ENCODE data around the gene NXPH3.

DNA sequence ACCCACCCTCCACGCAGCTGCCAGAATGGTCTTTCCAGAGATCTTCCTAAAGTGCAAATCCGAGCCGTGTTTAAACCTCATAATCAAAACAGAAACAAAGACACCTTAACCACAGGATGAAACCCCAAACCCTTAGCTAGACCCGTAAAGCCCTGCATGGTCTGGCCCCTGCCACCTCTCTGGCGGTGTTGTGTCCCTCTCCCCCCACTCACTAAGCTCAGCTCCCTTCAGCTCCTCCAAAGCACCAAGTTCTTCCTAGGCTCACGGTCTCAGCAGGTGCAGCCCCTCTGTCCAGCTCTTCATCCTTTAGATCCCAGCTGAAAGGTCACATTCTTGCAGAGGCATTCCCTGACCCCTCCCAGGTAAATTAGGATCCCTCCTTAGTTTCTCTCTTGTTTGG lies 4.4 kb upstream of the NXPH3 start:
- TF ChIP-seq, protein P1, sequence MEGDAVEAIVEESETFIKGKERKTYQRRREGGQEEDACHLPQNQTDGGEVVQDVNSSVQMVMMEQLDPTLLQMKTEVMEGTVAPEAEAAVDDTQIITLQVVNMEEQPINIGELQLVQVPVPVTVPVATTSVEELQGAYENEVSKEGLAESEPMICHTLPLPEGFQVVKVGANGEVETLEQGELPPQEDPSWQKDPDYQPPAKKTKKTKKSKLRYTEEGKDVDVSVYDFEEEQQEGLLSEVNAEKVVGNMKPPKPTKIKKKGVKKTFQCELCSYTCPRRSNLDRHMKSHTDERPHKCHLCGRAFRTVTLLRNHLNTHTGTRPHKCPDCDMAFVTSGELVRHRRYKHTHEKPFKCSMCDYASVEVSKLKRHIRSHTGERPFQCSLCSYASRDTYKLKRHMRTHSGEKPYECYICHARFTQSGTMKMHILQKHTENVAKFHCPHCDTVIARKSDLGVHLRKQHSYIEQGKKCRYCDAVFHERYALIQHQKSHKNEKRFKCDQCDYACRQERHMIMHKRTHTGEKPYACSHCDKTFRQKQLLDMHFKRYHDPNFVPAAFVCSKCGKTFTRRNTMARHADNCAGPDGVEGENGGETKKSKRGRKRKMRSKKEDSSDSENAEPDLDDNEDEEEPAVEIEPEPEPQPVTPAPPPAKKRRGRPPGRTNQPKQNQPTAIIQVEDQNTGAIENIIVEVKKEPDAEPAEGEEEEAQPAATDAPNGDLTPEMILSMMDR (IDR thresholded peaks at IDR 0.05), result no peak
- TF ChIP-seq POLR2A (IDR thresholded peaks at IDR 0.05), result no peak

Data from Peyer's patch (tissue), 4 donors.